Testis (tissue), 2 donors: ENCODE results near the gene TMEM38B.
"Not testable (repeated sequence)": the region's sequence is repeated elsewhere in the genome, so short reads cannot be mapped to it uniquely, and the experiment has no call there.

Experiments
- CTCF ChIP-seq, 3 experiments: fragments of 450-650 bp in 2 of 3; fragments of 200-600 bp in 1 of 3; sonication (generic) in 1 of 3; IDR thresholded peaks; one replicate each; pipeline ENCODE4 v1.5.1; 2016 to 2019; ENCODE audit warnings: antibody characterized with exemption in 3 of 3, mild to moderate bottlenecking in 2 of 3, moderate library complexity in 1 of 3
- POLR2A ChIP-seq: fragments of 450-650 bp; IDR thresholded peaks from one replicate; pipeline ENCODE4 v1.6.1; 2017; ENCODE audit warnings: antibody characterized with exemption, mild to moderate bottlenecking, moderate library complexity

- not testable (repeated sequence) for TF ChIP-seq POLR2A; CTCF (IDR thresholded peaks at IDR 0.05)
Observed at GRCh38 chr9:105731420-105731819, 37.1 kb downstream of the TMEM38B start.
